Spleen (tissue), 11 donors: ENCODE measurements around the gene SHC2. TPM values are rescaled to one million over a fixed set of nuclear protein-coding genes. Genes with fewer than 3 reads are reported as not detected.
A peak's percentile ranks its signal among the peaks of the same experiment; 100 is the strongest.

Experiments used
- DNase-seq: peaks from one replicate; pipeline ENCODE4 v3.0.0-alpha.2; 2020
- H3K27ac ChIP-seq, 8 donors: fragments of 200-600 bp; sonication (generic) in 7 of 8; 1 replicate in 4 of 8; 2 replicates in 4 of 8; pipeline versions ENCODE4 v1.5.0 to v1.8.0; 2016 to 2021; ENCODE audit warnings: inconsistent platforms in 4 of 8, mild to moderate bottlenecking in 4 of 8, moderate library complexity in 1 of 8
- H3K27me3 ChIP-seq, 7 donors: fragments of 200-600 bp; sonication (generic) in 6 of 7; replicated peaks in 1 of 7; 1 replicate in 4 of 7; 2 replicates in 3 of 7; pipeline versions ENCODE4 v1.5.0 to v1.8.0; 2016 to 2021; ENCODE audit warnings: inconsistent platforms in 3 of 7, mild to moderate bottlenecking in 1 of 7
- H3K36me3 ChIP-seq, 6 donors: fragments of 200-600 bp; sonication (generic) in 5 of 6; 1 replicate in 4 of 6; 2 replicates in 2 of 6; pipeline versions ENCODE4 v1.5.0 to v1.8.0; 2016 to 2021; ENCODE audit warnings: inconsistent platforms in 2 of 6
- H3K4me1 ChIP-seq, 6 donors: fragments of 200-600 bp; sonication (generic) in 5 of 6; 1 replicate in 3 of 6; 2 replicates in 3 of 6; pipeline versions ENCODE4 v1.5.0 to v1.8.0; 2016 to 2021; ENCODE audit warnings: inconsistent platforms in 3 of 6
- H3K4me3 ChIP-seq, 8 donors: fragments of 200-600 bp; sonication (generic) in 7 of 8; 1 replicate in 4 of 8; 2 replicates in 4 of 8; pipeline versions ENCODE4 v1.5.0 to v1.8.0; 2016 to 2021; ENCODE audit warnings: inconsistent platforms in 4 of 8, mild to moderate bottlenecking in 4 of 8, moderate library complexity in 2 of 8
- H3K9me3 ChIP-seq, 8 donors: fragments of 200-600 bp; sonication (generic) in 7 of 8; 1 replicate in 4 of 8; 2 replicates in 4 of 8; pipeline versions ENCODE4 v1.5.0 to v1.8.0; 2016 to 2021; ENCODE audit warnings: inconsistent platforms in 4 of 8
- POLR2A ChIP-seq, 3 donors: fragments of 450-650 bp; IDR thresholded peaks; one replicate each; pipeline ENCODE4 v1.5.1; 2017; ENCODE audit warnings: antibody characterized with exemption in 3 of 3, mild to moderate bottlenecking in 1 of 3
- POLR2AphosphoS5 ChIP-seq, 3 donors: sonication (generic); formaldehyde crosslinking; IDR thresholded peaks; one replicate each; pipeline ENCODE4 v1.5.1; 2017; ENCODE audit warnings: antibody characterized with exemption in 3 of 3
- WGBS, 5 donors: extraction: QIAGEN DNeasy Blood & Tissue Kit in 3 of 5; methylation state at CpG; one replicate each; pipeline versions ENCODE4 v1.1.5 to v1.1.7; 2013 to 2018; 5-methylcytosine and 5-hydroxymethylcytosine counted together
- intact Hi-C: fragments of 100-400 bp; cut with DNase I; formaldehyde crosslinking; loops from one replicate; pipeline ENCODE4 v1.15.0; 2023; ENCODE audit warnings: low total_unique reads
- polyA plus RNA-seq, 3 donors: library from polyadenylated mRNA; stranded (reverse); fragments of 200-250 nt; gene quantifications; one replicate each; pipeline ENCODE4 v1.2.1, GENCODE V29; 2013
- total RNA-seq, 7 donors: library from RNA; depleted of rRNA in 3 of 7; stranded (reverse); fragments of >200 nt in 3 of 7; fragmentation: NEBNext Ultra II Directional in 4 of 7; extraction: Animal tissue kit (Norgen Biotek cat#: 25700) in 4 of 7; gene quantifications; one replicate each; pipeline versions ENCODE4 v1.1.0 to v1.2.1, GENCODE V29; 2016 to 2021
- TF ChIP-seq, protein P1 (sequence below), 11 experiments: fragments of 200-600 bp in 7 of 11; fragments of 450-650 bp in 4 of 11; sonication (generic) in 4 of 11; IDR thresholded peaks in 8 of 11; conservative IDR thresholded peaks in 3 of 11; 1 replicate in 7 of 11; 2 replicates in 4 of 11; pipeline versions ENCODE4 v1.4.0 to v1.8.0; 2016 to 2021; ENCODE audit warnings: antibody characterized with exemption in 11 of 11, inconsistent platforms in 4 of 11, mild to moderate bottlenecking in 1 of 11
- donor health status: healthy with polysubstance abuse.
- donor health status: DM: no; HTN: no; CAD: no; lungs with moderate emphysema.
- donor health status: DM: no; HTN: no; CAD: no.
- donor health status: Bipolar disorder and iron deficiency.
- donor health status: healthy.
- donor health status: DM: no; HTN: no; CAD: no.
- donor health status: DM: yes; HTN: yes; CAD: no.

SHC2 gene
- total and polyA plus RNA-seq, 10 donors: 19.6 to 123 (median 45.2) TPM

DNA sequence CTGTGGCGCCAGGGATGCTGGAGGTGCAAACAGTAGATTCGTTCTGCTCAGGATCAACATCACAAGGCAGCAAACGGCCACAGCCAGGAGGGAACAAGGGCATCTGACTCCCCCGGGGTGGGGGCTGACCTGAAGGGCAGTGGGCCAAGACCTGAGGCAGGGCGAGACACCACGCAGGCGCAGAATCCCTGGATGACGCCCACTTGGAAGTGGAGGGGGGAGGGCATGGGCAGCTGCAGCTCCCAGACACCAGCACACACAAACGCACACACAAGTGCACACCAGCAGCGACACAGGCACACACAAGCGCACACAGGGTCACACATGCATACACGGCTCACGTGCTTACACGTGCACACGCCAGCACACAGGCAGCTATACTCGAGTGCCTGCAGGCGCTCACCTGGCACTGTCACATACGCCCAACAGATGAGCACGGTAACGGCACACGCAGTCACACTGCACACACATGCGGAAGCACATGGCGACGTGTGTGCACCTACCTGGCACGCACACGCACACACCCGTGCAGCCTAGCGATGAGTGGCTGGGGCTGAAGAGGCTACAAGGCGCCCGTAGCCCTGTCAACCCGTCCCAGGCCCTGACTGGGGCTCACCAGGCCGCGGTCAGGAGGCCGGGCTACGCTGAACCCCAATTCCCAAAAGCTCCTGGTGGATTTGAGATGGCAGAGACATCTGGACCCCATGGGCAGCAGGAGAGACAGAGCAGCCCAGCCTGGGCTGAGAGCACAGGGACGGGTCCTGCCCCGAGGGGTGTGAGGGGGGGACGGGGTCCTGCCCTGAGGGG lies 57.4 kb downstream of the SHC2 start:
- H3K9me3 ChIP-seq: no peaks in the 10 kb centered on the region
- peak; percentile 45 for DNase-seq
- TF ChIP-seq POLR2AphosphoS5 (IDR thresholded peaks at IDR 0.05) (no peak), POLR2A (IDR thresholded peaks at IDR 0.05) (no peak)
- TF ChIP-seq, protein P1, sequence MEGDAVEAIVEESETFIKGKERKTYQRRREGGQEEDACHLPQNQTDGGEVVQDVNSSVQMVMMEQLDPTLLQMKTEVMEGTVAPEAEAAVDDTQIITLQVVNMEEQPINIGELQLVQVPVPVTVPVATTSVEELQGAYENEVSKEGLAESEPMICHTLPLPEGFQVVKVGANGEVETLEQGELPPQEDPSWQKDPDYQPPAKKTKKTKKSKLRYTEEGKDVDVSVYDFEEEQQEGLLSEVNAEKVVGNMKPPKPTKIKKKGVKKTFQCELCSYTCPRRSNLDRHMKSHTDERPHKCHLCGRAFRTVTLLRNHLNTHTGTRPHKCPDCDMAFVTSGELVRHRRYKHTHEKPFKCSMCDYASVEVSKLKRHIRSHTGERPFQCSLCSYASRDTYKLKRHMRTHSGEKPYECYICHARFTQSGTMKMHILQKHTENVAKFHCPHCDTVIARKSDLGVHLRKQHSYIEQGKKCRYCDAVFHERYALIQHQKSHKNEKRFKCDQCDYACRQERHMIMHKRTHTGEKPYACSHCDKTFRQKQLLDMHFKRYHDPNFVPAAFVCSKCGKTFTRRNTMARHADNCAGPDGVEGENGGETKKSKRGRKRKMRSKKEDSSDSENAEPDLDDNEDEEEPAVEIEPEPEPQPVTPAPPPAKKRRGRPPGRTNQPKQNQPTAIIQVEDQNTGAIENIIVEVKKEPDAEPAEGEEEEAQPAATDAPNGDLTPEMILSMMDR (IDR thresholded peaks at IDR 0.05 in 8 of 11, conservative IDR thresholded peaks at IDR 0.05 in 3 of 11): no peak
- peaks cover 0 to 78% (median 53%) of the 10 kb centered on the region in 7 donors for H3K27me3 ChIP-seq
- intact Hi-C loops: no loop called here
- 80 to 86% (median 84%) methylated on average over 19 to 38 of the region's 38 CpGs for WGBS, 5 donors
- no peak overlapping the region for H3K4me3 ChIP-seq
- no peak overlapping the region for H3K27ac ChIP-seq
- H3K4me1 ChIP-seq: peaks cover 1 to 11% (median 6%) of the 10 kb centered on the region in 6 donors
- no peaks in the 10 kb centered on the region for H3K36me3 ChIP-seq

DNA sequence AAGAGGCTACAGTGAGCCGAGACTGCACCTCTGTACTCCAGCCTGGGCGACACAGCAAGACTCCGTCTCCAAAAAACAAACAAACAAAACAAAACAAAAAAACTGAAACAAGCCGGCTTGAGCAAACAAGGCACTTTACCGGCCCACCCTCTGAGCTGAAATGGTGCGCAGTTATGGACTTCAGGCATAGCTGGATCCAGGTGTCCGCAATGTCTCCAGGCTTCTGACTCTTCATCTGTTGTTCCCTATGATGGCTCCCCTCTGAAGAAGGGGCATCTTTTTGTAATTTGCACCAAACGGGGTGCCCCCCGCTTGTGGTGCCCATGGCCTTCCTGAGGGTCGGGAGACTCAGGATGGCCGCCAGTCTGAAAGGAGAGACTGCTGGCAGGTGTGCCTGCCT lies 58.0 kb downstream of the SHC2 start:
- H3K27ac ChIP-seq: no peak overlapping the region
- no peaks in the 10 kb centered on the region for H3K9me3 ChIP-seq
- peaks cover 0 to 4% (median 0%) of the 10 kb centered on the region in 6 donors for H3K4me1 ChIP-seq
- no peaks in the 10 kb centered on the region for H3K36me3 ChIP-seq
- H3K4me3 ChIP-seq: no peak overlapping the region
- WGBS, 5 donors: 90 to 93% (median 91%) methylated on average over 7 to 11 of the region's 11 CpGs
- DNase-seq: no peak
- H3K27me3 ChIP-seq: peaks cover 0 to 78% (median 46%) of the 10 kb centered on the region in 7 donors
- intact Hi-C loops: no loop called here
- TF ChIP-seq, protein P1 (IDR thresholded peaks at IDR 0.05 in 8 of 11, conservative IDR thresholded peaks at IDR 0.05 in 3 of 11): no peak
- TF ChIP-seq POLR2AphosphoS5 (IDR thresholded peaks at IDR 0.05) (no peak), POLR2A (IDR thresholded peaks at IDR 0.05) (no peak)

DNA sequence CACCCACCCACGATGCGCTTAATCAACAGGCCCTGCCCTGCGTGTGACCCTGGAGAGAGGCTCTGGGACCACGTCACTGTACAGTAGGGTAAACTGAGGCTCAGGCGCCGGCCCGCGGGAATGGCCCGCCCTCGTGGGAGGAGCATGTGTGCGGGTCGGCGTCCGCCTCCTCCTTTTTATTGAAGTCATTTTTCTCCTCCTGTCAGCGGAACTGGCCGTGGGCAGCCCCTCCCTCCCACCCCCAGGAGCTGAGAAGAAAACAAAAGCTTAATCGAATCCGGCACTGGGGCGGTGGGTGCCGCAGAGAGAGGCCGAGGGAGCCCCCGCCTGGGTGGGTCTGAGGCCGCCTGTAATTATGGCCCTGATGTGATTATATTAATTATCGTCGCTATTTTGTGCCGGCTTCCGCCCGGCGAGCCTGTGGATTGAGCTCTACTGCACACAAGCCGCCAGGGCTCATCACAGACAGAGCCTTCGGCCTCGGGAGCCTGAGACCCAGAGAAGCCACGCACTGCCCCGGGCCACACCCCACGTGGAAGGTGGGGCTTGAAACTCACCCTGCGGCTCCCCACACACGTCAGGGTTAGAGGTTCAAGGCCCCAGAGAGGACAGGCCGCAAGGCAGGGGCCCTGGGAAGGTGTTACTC lies 58.8 kb downstream of the SHC2 start:
- 50 to 71% (median 56%) methylated on average over 24 to 38 of the region's 38 CpGs for WGBS, 5 donors
- H3K4me3 ChIP-seq: no peak overlapping the region
- intact Hi-C loops: no loop called here
- peak; percentile 53 for DNase-seq
- no peaks in the 10 kb centered on the region for H3K4me1 ChIP-seq
- H3K36me3 ChIP-seq: no peaks in the 10 kb centered on the region
- no peak overlapping the region for H3K27ac ChIP-seq
- H3K9me3 ChIP-seq: no peaks in the 10 kb centered on the region
- no peak for TF ChIP-seq POLR2AphosphoS5 (IDR thresholded peaks at IDR 0.05)
- TF ChIP-seq, protein P1 (IDR thresholded peaks at IDR 0.05 in 8 of 11, conservative IDR thresholded peaks at IDR 0.05 in 3 of 11): no peak
- no peak for TF ChIP-seq POLR2A (IDR thresholded peaks at IDR 0.05)
- H3K27me3 ChIP-seq: peaks cover 0 to 76% (median 38%) of the 10 kb centered on the region in 7 donors
